ENCODE measurements around the gene B9D1. TPM values are rescaled to one million over a fixed set of nuclear protein-coding genes. Genes with fewer than 3 reads are reported as not detected.

Gene B9D1
- total RNA-seq, 1 donor from 2014 or later = 6.7 TPM

DNA sequence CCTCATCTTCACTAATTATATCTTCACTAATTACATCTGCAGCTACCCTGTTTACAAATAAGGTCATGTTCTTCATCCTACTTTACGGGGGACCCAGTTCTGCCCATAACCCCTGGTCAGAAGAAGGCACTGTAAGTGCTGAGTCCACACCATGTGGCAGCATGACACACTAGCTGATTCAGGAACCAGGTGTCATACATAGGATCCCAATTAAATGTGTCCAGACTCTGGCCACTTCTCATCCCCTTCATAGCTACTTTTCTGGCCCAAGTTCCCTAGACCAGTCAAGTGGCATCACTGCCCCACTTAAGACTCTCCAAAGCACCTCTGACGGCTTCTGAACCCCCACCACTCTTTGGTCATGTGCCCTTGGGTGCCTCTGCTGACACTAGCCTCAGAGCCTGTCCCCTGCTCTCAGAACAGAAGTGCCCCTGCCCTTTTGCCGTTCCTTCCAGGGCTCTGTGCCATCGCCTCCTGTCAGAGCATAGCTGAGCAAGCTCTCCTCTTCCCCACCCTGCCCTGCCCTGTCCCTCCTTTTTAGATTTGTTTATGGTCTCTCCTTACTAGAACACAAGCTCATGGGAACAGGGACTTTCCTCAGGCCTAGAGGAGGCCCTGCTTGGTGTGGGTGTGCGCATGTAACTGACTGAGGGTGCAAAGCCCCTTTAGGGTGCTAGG, 61.1 kb downstream of the B9D1 start:
- no peaks in the 10 kb centered on the region for H3K36me3 Mint-ChIP-seq (ENCODE audit: low read depth)
- peaks cover 2% of the 10 kb centered on the region for H3K27me3 Mint-ChIP-seq
- H3K4me3 Mint-ChIP-seq = no peak overlapping the region
- ChIA-PET CTCF (interaction anchor here (0.8 kb wide), 1 partner anchor 37 kb away, joined by 3 read pairs; no protein-coding TSS in a partner anchor), POLR2A (no interaction called here)
- H3K9me3 Mint-ChIP-seq = no peaks in the 10 kb centered on the region
- H3K4me1 Mint-ChIP-seq = peaks cover 45% of the 10 kb centered on the region
- DNase-seq = no peak
- no peak for ATAC-seq (ENCODE audit: low read depth)
- H3K27ac Mint-ChIP-seq = no peak overlapping the region
- intact Hi-C loops (cut with micrococcal nuclease) = loop anchor here (5.0 kb wide), 1 partner anchor 36 kb away; no protein-coding TSS in a partner anchor
- TF ChIP-seq, protein P1, sequence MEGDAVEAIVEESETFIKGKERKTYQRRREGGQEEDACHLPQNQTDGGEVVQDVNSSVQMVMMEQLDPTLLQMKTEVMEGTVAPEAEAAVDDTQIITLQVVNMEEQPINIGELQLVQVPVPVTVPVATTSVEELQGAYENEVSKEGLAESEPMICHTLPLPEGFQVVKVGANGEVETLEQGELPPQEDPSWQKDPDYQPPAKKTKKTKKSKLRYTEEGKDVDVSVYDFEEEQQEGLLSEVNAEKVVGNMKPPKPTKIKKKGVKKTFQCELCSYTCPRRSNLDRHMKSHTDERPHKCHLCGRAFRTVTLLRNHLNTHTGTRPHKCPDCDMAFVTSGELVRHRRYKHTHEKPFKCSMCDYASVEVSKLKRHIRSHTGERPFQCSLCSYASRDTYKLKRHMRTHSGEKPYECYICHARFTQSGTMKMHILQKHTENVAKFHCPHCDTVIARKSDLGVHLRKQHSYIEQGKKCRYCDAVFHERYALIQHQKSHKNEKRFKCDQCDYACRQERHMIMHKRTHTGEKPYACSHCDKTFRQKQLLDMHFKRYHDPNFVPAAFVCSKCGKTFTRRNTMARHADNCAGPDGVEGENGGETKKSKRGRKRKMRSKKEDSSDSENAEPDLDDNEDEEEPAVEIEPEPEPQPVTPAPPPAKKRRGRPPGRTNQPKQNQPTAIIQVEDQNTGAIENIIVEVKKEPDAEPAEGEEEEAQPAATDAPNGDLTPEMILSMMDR (IDR thresholded peaks at IDR 0.05) = no peak

GRCh38 chr17:19299866-19300265, 62.7 kb downstream of the B9D1 start:
- intact Hi-C loops (cut with micrococcal nuclease) = loop anchor here (5.0 kb wide), 1 partner anchor 37 kb away; no protein-coding TSS in a partner anchor
- peaks cover 2% of the 10 kb centered on the region for H3K27me3 Mint-ChIP-seq
- H3K4me1 Mint-ChIP-seq = peaks cover 32% of the 10 kb centered on the region
- CTCF ChIA-PET = no interaction called here
- POLR2A ChIA-PET = no interaction called here
- TF ChIP-seq, protein P1 (IDR thresholded peaks at IDR 0.05) = no peak
- H3K9me3 Mint-ChIP-seq = no peaks in the 10 kb centered on the region
- no peak for DNase-seq
- no peak overlapping the region for H3K4me3 Mint-ChIP-seq
- no peak for ATAC-seq (ENCODE audit: low read depth)
- no peaks in the 10 kb centered on the region for H3K36me3 Mint-ChIP-seq (ENCODE audit: low read depth)
- no peak overlapping the region for H3K27ac Mint-ChIP-seq

GRCh38 chr17:19299214-19299747, 63.2 kb downstream of the B9D1 start:
- ATAC-seq (ENCODE audit: low read depth) = no peak
- intact Hi-C loops (cut with micrococcal nuclease) = no loop called here
- ChIA-PET CTCF (no interaction called here), POLR2A (no interaction called here)
- no peaks in the 10 kb centered on the region for H3K36me3 Mint-ChIP-seq (ENCODE audit: low read depth)
- no peak overlapping the region for H3K27ac Mint-ChIP-seq
- peaks cover 31% of the 10 kb centered on the region for H3K4me1 Mint-ChIP-seq
- TF ChIP-seq, protein P1 (IDR thresholded peaks at IDR 0.05) = no peak
- H3K27me3 Mint-ChIP-seq = peaks cover 2% of the 10 kb centered on the region
- no peaks in the 10 kb centered on the region for H3K9me3 Mint-ChIP-seq
- no peak for DNase-seq
- no peak overlapping the region for H3K4me3 Mint-ChIP-seq

DNA sequence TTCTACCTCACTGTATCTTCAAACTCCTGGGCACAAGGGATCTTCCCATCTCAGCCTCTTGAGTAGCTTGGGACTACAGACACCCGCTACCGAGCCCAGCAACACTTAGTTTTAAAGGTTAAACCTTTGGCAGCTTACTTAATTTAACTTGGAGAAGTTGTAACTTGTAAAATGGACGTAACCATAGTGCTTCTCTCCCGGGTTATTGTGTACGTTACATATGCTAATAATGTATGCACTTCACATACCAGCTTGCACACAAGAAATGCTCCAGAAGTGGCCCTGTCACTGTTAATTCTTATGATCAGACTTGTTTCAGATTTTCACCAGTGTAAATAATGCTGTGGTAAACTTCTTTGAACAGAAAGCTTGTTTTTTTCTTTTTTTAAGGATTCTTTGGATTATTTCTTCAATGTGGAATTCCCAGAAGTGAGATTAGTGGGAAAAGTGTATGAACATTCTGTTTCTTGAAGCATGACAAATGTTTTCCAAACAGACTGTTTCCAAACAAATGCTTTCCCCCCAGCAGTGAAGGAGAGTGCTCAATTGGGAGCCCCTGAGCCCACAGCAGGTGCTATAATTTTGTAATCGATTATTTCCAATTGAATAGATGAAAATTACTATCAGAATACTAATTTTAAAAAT, 63.8 kb downstream of the B9D1 start:
- POLR2A ChIA-PET = no interaction called here

More for the DNA sequence above, 63.8 kb downstream of the B9D1 start:
- Mint-ChIP-seq H3K27ac (no peak overlapping the region), H3K36me3 (ENCODE audit: low read depth) (no peaks in the 10 kb centered on the region), H3K4me3 (no peak overlapping the region), H3K9me3 (no peaks in the 10 kb centered on the region), H3K27me3 (peaks cover 2% of the 10 kb centered on the region), H3K4me1 (peaks cover 26% of the 10 kb centered on the region)
- DNase-seq = no peak
- CTCF ChIA-PET = interaction anchor here (0.7 kb wide), 1 partner anchor 40 kb away, joined by 3 read pairs; no protein-coding TSS in a partner anchor
- no peak for ATAC-seq (ENCODE audit: low read depth)
- TF ChIP-seq, protein P1 (IDR thresholded peaks at IDR 0.05) = no peak
- intact Hi-C loops (cut with micrococcal nuclease) = no loop called here
